ENCODE data around the gene UQCR10.

UQCR10 gene

GRCh38 chr22:29798801-29799200 is 31.6 kb downstream of the UQCR10 start:
- DNase-seq (ENCODE audit: low read depth in 3 of 3) = no peak

- no peak for DNase-seq (ENCODE audit: low read depth in 3 of 3)
Observed at GRCh38 chr22:29799217-29799680, 32.1 kb downstream of the UQCR10 start.

- no peak for DNase-seq (ENCODE audit: low read depth in 3 of 3)
Observed at GRCh38 chr22:29801153-29801552, 34.0 kb downstream of the UQCR10 start.

GRCh38 chr22:29801796-29802195 is 34.6 kb downstream of the UQCR10 start:
- DNase-seq (ENCODE audit: low read depth in 3 of 3) = no peak

GRCh38 chr22:29803190-29803589 is 36.0 kb downstream of the UQCR10 start:
- DNase-seq (ENCODE audit: low read depth in 3 of 3) = no peak

- no peak for DNase-seq (ENCODE audit: low read depth in 3 of 3)
Observed at GRCh38 chr22:29804985-29805384, 37.8 kb downstream of the UQCR10 start.

- no peak for DNase-seq (ENCODE audit: low read depth in 3 of 3)
Observed at GRCh38 chr22:29806196-29806595, 39.0 kb downstream of the UQCR10 start.

- DNase-seq (ENCODE audit: low read depth in 3 of 3) = no peak
Observed at GRCh38 chr22:29810216-29810615, 43.0 kb downstream of the UQCR10 start.

- no peak for DNase-seq (ENCODE audit: low read depth in 3 of 3)
Observed at GRCh38 chr22:29811377-29811776, 44.2 kb downstream of the UQCR10 start.

GRCh38 chr22:29813126-29813525 is 46.0 kb downstream of the UQCR10 start:
- DNase-seq (ENCODE audit: low read depth in 3 of 3) = no peak

- no peak for DNase-seq (ENCODE audit: low read depth in 3 of 3)
Observed at GRCh38 chr22:29813563-29813962, 46.4 kb downstream of the UQCR10 start.

GRCh38 chr22:29814003-29814402 is 46.8 kb downstream of the UQCR10 start:
- no peak for DNase-seq (ENCODE audit: low read depth in 3 of 3)

GRCh38 chr22:29815580-29815979 is 48.4 kb downstream of the UQCR10 start:
- DNase-seq (ENCODE audit: low read depth in 3 of 3) = no peak

- DNase-seq (ENCODE audit: low read depth in 3 of 3) = no peak
Observed at GRCh38 chr22:29816128-29816527, 49.0 kb downstream of the UQCR10 start.

GRCh38 chr22:29816539-29816938 is 49.4 kb downstream of the UQCR10 start:
- no peak for DNase-seq (ENCODE audit: low read depth in 3 of 3)

GRCh38 chr22:29816980-29817379 is 49.8 kb downstream of the UQCR10 start:
- DNase-seq (ENCODE audit: low read depth in 3 of 3) = no peak

GRCh38 chr22:29817724-29818123 is 50.6 kb downstream of the UQCR10 start:
- no peak for DNase-seq (ENCODE audit: low read depth in 3 of 3)

- no peak for DNase-seq (ENCODE audit: low read depth in 3 of 3)
Observed at GRCh38 chr22:29819501-29819900, 52.3 kb downstream of the UQCR10 start.
